Mesenchymal stem cell (in vitro differentiated cells and primary cell): ENCODE measurements around the gene IL4I1.

Experiments used
- DNase-seq: peaks from one replicate; pipeline ENCODE4 v3.0.0-alpha.2; 2013
- H2AFZ ChIP-seq: one replicate; pipeline ENCODE4 v1.6.1; 2013; ENCODE audit warnings: low read depth, mild to moderate bottlenecking, control low read depth, inconsistent platforms, low read length, moderate library complexity
- H2AK5ac ChIP-seq: 2 replicates; pipeline ENCODE4 v1.6.1; 2013; ENCODE audit warnings: low read length, moderate library complexity, mild to moderate bottlenecking, inconsistent platforms; ENCODE audit not compliant: severe bottlenecking
- H2BK120ac ChIP-seq: one replicate; pipeline ENCODE4 v1.6.1; 2013; ENCODE audit warnings: low read depth, mild to moderate bottlenecking, inconsistent platforms, low read length, moderate library complexity
- H2BK12ac ChIP-seq, 2 experiments: one replicate each; pipeline ENCODE4 v1.6.1; 2013; ENCODE audit warnings: inconsistent platforms in 2 of 2, low read length in 2 of 2, mild to moderate bottlenecking in 2 of 2, moderate library complexity in 2 of 2, control low read depth in 1 of 2
- H2BK15ac ChIP-seq: one replicate; pipeline ENCODE4 v1.6.1; 2013; ENCODE audit warnings: mild to moderate bottlenecking, low read depth, inconsistent platforms; ENCODE audit not compliant: poor library complexity, severe bottlenecking
- H2BK5ac ChIP-seq: 2 replicates; pipeline ENCODE4 v1.6.1; 2013; ENCODE audit warnings: low read depth, mild to moderate bottlenecking, low read length, control low read depth, inconsistent platforms; ENCODE audit not compliant: poor library complexity, severe bottlenecking
- H3K14ac ChIP-seq, 2 experiments: one replicate each; pipeline ENCODE4 v1.6.1; 2013; ENCODE audit warnings: inconsistent platforms in 2 of 2, low read length in 2 of 2, control low read depth in 1 of 2, mild to moderate bottlenecking in 1 of 2, moderate library complexity in 1 of 2
- H3K18ac ChIP-seq, 2 experiments: one replicate each; pipeline ENCODE4 v1.6.1; 2013; ENCODE audit warnings: inconsistent platforms in 2 of 2, low read length in 2 of 2, control low read depth in 1 of 2, low read depth in 1 of 2, mild to moderate bottlenecking in 1 of 2
- H3K23ac ChIP-seq, 2 experiments: one replicate each; pipeline ENCODE4 v1.6.1; 2013; ENCODE audit warnings: inconsistent platforms in 2 of 2, low read length in 2 of 2, mild to moderate bottlenecking in 2 of 2, moderate library complexity in 2 of 2, control low read depth in 1 of 2
- H3K27ac ChIP-seq: 2 replicates; pipeline ENCODE4 v1.5.1; 2013; ENCODE audit warnings: mild to moderate bottlenecking, moderate library complexity, low read length, control low read depth, inconsistent platforms; ENCODE audit not compliant: poor library complexity, severe bottlenecking
- H3K27me3 ChIP-seq, 2 experiments: 2 replicates each; pipeline versions ENCODE4 v1.6.1 to v1.7.0; 2013; ENCODE audit warnings: low read length in 2 of 2, mild to moderate bottlenecking in 2 of 2, moderate library complexity in 2 of 2, control low read depth in 1 of 2, inconsistent platforms in 1 of 2; ENCODE audit not compliant: control insufficient read depth in 1 of 2, insufficient read depth in 1 of 2
- H3K36me3 ChIP-seq, 2 experiments: 2 replicates each; pipeline versions ENCODE4 v1.6.1 to v1.7.0; 2013; ENCODE audit warnings: low read length in 2 of 2, control low read depth in 1 of 2, inconsistent platforms in 1 of 2, low read depth in 1 of 2, mild to moderate bottlenecking in 1 of 2; ENCODE audit not compliant: insufficient read depth in 2 of 2, control insufficient read depth in 1 of 2
- H3K4ac ChIP-seq, 2 experiments: one replicate each; pipeline ENCODE4 v1.6.1; 2013; ENCODE audit warnings: inconsistent platforms in 2 of 2, low read length in 2 of 2, mild to moderate bottlenecking in 2 of 2, moderate library complexity in 2 of 2, control low read depth in 1 of 2, low read depth in 1 of 2
- H3K4me1 ChIP-seq: 2 replicates; pipeline ENCODE4 v1.6.1; 2013; ENCODE audit warnings: low read depth, low read length, control low read depth; ENCODE audit not compliant: control insufficient read depth, insufficient read depth
- H3K4me2 ChIP-seq: 2 replicates; pipeline ENCODE4 v1.6.1; 2013; ENCODE audit warnings: low read length, mild to moderate bottlenecking, inconsistent platforms; ENCODE audit not compliant: poor library complexity, severe bottlenecking
- H3K4me3 ChIP-seq, 2 experiments: 2 replicates each; pipeline versions ENCODE4 v1.5.1 to v1.7.0; 2013; ENCODE audit warnings: low read length in 2 of 2, mild to moderate bottlenecking in 2 of 2, control low read depth in 1 of 2, low read depth in 1 of 2; ENCODE audit not compliant: insufficient read depth in 1 of 2
- H3K79me1 ChIP-seq: replicated peaks from 2 replicates; pipeline ENCODE4 v1.6.1; 2013; ENCODE audit warnings: mild to moderate bottlenecking, control low read depth, low read length, inconsistent platforms; ENCODE audit not compliant: poor library complexity, severe bottlenecking
- H3K9ac ChIP-seq: 2 replicates; pipeline ENCODE4 v1.7.0; 2013; ENCODE audit warnings: mild to moderate bottlenecking, low read length, moderate library complexity
- H3K9me3 ChIP-seq: 2 replicates; pipeline ENCODE4 v1.7.0; 2013; ENCODE audit warnings: mild to moderate bottlenecking, low read length; ENCODE audit not compliant: control insufficient read depth
- H4K8ac ChIP-seq: one replicate; pipeline ENCODE4 v1.6.1; 2013; ENCODE audit warnings: inconsistent platforms, mild to moderate bottlenecking, low read length, moderate library complexity
- H4K91ac ChIP-seq: one replicate; pipeline ENCODE4 v1.6.1; 2013; ENCODE audit warnings: mild to moderate bottlenecking, low read length, inconsistent platforms
- WGBS: methylation state at CpG from one replicate; pipeline ENCODE4 v1.1.7; 2013; ENCODE audit warnings: mixed read lengths; 5-methylcytosine and 5-hydroxymethylcytosine counted together

The IL4I1 gene

GRCh38 chr19:49913720-49914119, 17.0 kb upstream of the IL4I1 start:
- H3K4me1 ChIP-seq = peaks cover 2% of the 10 kb centered on the region
- H3K9ac ChIP-seq = no peak overlapping the region
- peaks cover 62 to 67% of the 10 kb centered on the region in 2 experiments for H3K36me3 ChIP-seq
- no peak overlapping the region for H3K4me2 ChIP-seq
- no peak overlapping the region for H2BK5ac ChIP-seq
- H2AK5ac ChIP-seq = no peak overlapping the region
- no peak overlapping the region for H3K18ac ChIP-seq
- no peak overlapping the region for H3K14ac ChIP-seq
- no peak overlapping the region for H2AFZ ChIP-seq
- H3K9me3 ChIP-seq = no peaks in the 10 kb centered on the region
- no peak overlapping the region for H3K4ac ChIP-seq
- no peak overlapping the region for H3K23ac ChIP-seq
- no peak overlapping the region for H2BK15ac ChIP-seq
- DNase-seq = no peak
- no peak overlapping the region for H2BK120ac ChIP-seq
- H3K27ac ChIP-seq = no peak overlapping the region
- H3K27me3 ChIP-seq = no peaks in the 10 kb centered on the region
- no peak overlapping the region for H3K4me3 ChIP-seq
- H4K8ac ChIP-seq = no peak overlapping the region
- 98% methylated on average over 10 of the region's 10 CpGs for WGBS
- H2BK12ac ChIP-seq = no peak overlapping the region
- H4K91ac ChIP-seq = no peak overlapping the region
- H3K79me1 ChIP-seq = peaks cover 44% of the 10 kb centered on the region

DNA sequence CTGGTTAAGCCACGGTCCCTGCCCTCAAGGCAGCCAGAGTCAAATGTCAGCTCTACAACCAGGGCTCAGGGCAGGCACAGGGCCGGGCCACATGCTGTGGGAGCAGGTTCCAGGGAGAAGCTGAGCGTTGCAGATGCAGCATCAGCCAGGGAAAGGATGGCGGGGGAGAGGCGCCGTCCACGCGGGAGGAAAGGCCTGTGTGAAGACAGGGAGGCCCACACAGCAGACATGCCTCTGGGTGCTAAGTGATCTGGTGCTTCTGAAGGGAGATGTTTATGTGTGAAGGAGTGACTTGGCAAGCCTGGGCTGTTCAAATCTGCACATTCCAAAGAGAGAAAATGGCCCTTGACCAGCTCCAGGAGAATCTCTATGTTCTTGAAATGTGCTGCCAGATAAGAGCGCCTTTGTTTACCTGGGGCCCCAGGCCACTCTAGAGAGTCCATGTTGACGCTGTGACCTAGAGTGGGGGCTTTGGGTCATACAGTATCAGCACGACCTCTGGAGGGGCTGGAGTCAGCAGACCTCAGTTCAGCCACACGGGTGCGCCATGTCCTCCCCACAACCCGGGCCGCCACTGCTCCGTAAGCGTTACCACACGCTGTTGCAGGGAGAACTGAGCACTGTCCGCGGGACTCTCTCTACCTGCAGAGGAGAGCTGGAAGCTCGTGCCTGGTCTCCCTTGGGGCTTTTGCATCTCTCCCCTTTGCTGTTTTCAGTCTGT, 16.4 kb upstream of the IL4I1 start:
- peaks cover 49% of the 10 kb centered on the region for H3K79me1 ChIP-seq
- no peaks in the 10 kb centered on the region for H3K27me3 ChIP-seq

GRCh38 chr19:49911381-49912145, 14.9 kb upstream of the IL4I1 start:
- Histone ChIP-seq H2BK5ac (no peak overlapping the region), H3K79me1 (peaks cover 48% of the 10 kb centered on the region), H3K4me2 (no peak overlapping the region), H3K9ac (no peak overlapping the region), H3K4me3 (no peak overlapping the region), H3K27ac (no peak overlapping the region), H4K91ac (no peak overlapping the region), H3K18ac (no peak overlapping the region), H2AFZ (no peak overlapping the region), H3K4ac (no peak overlapping the region), H3K23ac (no peak overlapping the region), H2BK15ac (no peak overlapping the region), H4K8ac (no peak overlapping the region), H3K14ac (no peak overlapping the region), H3K27me3 (no peaks in the 10 kb centered on the region), H3K36me3 (peaks cover 67 to 74% of the 10 kb centered on the region in 2 experiments), H3K4me1 (peaks cover 4% of the 10 kb centered on the region), H2AK5ac (no peak overlapping the region), H2BK120ac (no peak overlapping the region), H3K9me3 (no peaks in the 10 kb centered on the region), H2BK12ac (no peak overlapping the region)
- WGBS = 85% methylated on average over 7 of the region's 9 CpGs
- peak; percentile 9 for DNase-seq

More for the DNA sequence above, 16.4 kb upstream of the IL4I1 start:
- Histone ChIP-seq H3K9me3 (no peaks in the 10 kb centered on the region), H4K8ac (no peak overlapping the region), H3K4me3 (no peak overlapping the region), H3K4me1 (peaks cover 2% of the 10 kb centered on the region), H3K23ac (no peak overlapping the region), H4K91ac (no peak overlapping the region), H2BK15ac (no peak overlapping the region), H2AK5ac (no peak overlapping the region), H3K14ac (no peak overlapping the region), H2BK12ac (no peak overlapping the region), H2BK120ac (no peak overlapping the region), H2BK5ac (no peak overlapping the region), H3K9ac (no peak overlapping the region), H2AFZ (no peak overlapping the region), H3K27ac (no peak overlapping the region), H3K4ac (no peak overlapping the region), H3K18ac (no peak overlapping the region), H3K36me3 (peaks cover 63 to 72% of the 10 kb centered on the region in 2 experiments), H3K4me2 (no peak overlapping the region)
- DNase-seq = no peak
- 94% methylated on average over 21 of the region's 21 CpGs for WGBS

- Histone ChIP-seq H2AFZ (no peak overlapping the region), H3K79me1 (peaks cover 50% of the 10 kb centered on the region), H3K4me1 (peaks cover 4% of the 10 kb centered on the region), H3K4me3 (no peak overlapping the region), H3K4me2 (no peak overlapping the region), H3K4ac (no peak overlapping the region), H4K91ac (no peak overlapping the region), H3K14ac (no peak overlapping the region), H3K18ac (no peak overlapping the region), H3K23ac (no peak overlapping the region), H2BK120ac (no peak overlapping the region), H2BK15ac (no peak overlapping the region), H2BK12ac (no peak overlapping the region), H2AK5ac (no peak overlapping the region), H2BK5ac (no peak overlapping the region), H3K9me3 (no peaks in the 10 kb centered on the region), H3K27ac (no peak overlapping the region), H3K27me3 (no peaks in the 10 kb centered on the region), H3K36me3 (peaks cover 62 to 69% of the 10 kb centered on the region in 2 experiments), H3K9ac (no peak overlapping the region), H4K8ac (no peak overlapping the region)
- WGBS = 98% methylated on average over 4 of the region's 5 CpGs
- no peak for DNase-seq
Measured at GRCh38 chr19:49910179-49910578, 13.5 kb upstream of the IL4I1 start.
